GM12874 (cell line): ENCODE results near the gene H6PD.

Experiments used
- TF ChIP-seq, protein P1 (sequence below): IDR thresholded peaks from 2 replicates; pipeline ENCODE4 v1.5.1; 2011; ENCODE audit warnings: low read depth, mild to moderate bottlenecking, control low read depth, low read length, moderate library complexity; ENCODE audit not compliant: insufficient read depth

H6PD gene

DNA sequence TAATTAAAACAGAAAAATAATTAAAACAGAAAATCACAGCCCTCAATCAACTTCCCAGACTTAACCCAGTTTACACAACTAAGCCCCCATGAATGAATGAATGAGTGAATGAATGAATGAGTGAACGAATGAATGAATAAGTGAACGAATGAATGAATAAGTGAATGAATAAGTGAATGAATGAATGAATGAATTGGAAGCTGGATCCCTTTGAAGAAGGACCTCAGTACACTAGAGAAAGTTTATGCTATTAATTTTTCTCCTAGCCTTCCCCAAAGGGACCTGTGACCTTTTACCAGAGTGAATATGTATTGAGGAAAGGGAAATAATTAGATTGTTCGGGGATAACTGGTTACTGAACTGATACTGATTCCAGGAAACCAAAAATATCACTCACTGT is 63.7 kb downstream of the H6PD start:
- TF ChIP-seq, protein P1, sequence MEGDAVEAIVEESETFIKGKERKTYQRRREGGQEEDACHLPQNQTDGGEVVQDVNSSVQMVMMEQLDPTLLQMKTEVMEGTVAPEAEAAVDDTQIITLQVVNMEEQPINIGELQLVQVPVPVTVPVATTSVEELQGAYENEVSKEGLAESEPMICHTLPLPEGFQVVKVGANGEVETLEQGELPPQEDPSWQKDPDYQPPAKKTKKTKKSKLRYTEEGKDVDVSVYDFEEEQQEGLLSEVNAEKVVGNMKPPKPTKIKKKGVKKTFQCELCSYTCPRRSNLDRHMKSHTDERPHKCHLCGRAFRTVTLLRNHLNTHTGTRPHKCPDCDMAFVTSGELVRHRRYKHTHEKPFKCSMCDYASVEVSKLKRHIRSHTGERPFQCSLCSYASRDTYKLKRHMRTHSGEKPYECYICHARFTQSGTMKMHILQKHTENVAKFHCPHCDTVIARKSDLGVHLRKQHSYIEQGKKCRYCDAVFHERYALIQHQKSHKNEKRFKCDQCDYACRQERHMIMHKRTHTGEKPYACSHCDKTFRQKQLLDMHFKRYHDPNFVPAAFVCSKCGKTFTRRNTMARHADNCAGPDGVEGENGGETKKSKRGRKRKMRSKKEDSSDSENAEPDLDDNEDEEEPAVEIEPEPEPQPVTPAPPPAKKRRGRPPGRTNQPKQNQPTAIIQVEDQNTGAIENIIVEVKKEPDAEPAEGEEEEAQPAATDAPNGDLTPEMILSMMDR = no peak

DNA sequence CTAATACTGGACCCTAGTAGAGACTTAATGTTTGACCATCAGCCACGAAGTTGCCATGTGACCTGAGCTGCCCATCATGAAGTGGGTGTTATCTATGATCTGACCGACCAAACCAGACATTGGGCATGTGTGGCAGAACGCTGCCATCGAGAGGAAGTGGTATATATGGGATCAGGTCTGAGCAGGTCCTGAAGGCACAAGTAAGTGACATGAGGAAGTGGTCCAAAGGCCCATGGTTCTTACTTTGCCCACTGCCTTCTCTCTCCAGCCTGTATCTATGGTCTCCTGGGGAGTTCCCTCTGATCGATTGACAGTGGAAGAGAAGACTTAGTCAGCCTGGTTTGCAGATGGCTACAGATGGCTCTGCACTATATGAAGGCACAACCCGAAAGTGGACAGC is 66.0 kb downstream of the H6PD start:
- TF ChIP-seq, protein P1 = no peak

DNA sequence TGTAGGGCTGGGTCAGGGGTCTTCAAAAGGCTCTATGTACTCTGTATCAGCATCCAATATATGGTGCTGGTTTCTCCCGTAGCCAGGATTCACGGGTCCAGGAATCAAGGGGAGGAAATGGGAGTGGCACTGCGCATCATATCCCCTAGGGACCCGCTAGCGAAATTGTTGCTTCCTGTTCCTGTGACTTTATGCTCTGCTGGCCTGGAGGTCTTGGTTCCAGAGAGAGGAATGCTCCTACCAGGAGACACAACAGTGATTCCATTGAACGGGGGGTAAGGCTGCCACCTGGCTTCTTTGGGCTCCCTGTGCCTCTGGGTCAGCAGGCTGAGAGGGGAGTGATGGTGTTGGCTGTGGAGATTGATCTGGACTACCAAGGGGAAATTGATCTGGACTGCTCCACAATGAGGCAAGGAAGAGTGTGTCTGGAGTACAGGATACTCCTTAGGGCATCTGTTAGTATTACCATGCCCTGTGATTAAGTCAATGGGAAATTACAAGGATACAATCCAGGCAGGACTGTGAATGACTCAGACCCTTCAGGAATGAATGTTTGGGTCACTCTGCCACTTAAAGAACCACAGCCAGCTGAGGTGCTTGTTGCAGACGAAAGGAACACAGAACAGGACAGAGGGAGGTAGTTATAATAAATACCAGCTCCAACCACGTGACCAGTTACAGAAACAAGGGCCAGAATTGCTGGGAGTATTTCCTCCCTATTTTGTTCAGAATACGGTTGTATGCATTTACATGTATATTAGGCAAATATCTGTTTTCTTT is 68.4 kb downstream of the H6PD start:
- TF ChIP-seq, protein P1 = no peak

DNA sequence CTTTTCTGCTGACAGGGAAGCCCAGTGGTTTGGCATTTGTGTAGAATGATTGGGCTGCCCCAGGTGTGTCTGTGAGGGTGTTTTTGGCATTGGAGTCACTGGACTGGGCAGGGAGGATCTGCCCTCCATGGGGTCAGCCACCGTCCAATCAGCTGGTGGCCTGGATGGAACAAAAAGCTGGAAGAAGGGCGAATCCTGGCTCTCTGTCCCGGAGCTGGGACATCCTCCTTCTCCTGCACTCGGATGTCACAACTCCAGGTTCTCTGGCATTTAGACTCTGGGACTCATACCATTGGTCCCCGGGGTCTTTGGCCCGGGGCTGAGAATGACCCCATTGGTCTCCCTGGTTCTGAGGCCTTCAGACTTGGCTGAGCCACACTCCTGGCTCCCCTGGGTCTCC is 69.3 kb downstream of the H6PD start:
- TF ChIP-seq, protein P1 = no peak

DNA sequence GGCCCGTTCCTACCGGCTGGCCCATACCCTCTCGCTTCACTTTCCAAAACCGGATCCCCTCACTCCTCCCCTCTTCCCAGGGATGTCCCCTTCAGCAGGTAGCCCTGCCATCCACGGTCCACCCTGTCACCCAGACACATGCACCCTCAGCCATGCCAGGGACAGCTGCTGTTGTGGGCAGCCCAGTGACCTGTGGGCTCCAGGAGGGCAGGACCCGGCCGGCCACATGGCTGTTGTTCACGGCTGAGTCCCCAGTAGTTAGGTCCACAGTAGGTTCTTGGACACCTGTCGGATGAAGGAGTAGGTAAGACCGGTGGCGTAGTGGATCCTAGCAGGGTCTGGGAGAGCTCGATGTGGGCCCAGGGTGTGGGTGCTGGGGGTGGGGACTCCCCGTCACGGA is 70.6 kb downstream of the H6PD start:
- TF ChIP-seq, protein P1 = no peak

DNA sequence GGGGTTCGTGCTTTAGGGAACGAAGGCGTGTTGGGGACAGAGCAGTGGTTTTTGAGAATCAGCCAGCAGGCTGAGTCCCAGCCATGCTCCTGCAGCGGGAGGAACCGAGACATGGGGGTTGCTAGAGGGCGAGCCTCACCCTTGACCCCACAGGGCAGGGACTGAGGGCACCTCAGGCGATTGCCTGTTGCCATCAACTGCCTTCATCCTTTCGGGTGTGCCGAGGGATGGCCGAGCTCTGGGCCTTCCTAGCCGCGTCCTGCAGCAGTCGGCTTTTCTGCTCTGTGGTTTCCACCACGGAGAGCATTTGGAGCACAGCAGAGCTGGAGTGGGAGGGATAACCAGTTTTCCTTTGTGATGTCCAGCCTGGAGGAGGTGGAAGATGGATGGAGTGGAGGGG is 71.4 kb downstream of the H6PD start:
- TF ChIP-seq, protein P1 = no peak

DNA sequence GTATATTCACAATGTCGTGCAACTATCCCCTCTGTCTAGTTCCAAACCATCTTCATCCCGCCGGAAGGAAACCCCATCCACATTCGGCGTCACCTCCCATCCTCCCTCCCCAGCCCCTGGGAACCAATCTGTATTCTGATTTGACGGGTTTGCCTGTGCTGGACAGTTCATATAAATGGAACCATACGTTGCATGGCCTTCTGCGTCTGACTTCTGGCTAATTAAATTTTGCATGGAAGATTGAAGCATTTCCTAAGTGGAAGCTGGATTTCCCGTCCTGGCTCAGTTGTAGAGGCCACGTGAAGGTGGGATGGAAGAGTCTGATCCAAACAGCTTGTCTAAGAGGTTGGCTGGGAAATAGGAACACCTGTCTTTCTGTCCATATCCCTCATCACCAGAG is 72.7 kb downstream of the H6PD start:
- TF ChIP-seq, protein P1 = no peak
